H1 (cell line): ENCODE measurements around the gene ABCC6. TPM values are rescaled to one million over a fixed set of nuclear protein-coding genes. Genes with fewer than 3 reads are reported as not detected.
"Not testable (repeated sequence)": the region's sequence is repeated elsewhere in the genome, so short reads cannot be mapped to it uniquely, and the experiment has no call there.

Experiments used
- CTCF ChIA-PET: fragments of 300-600 bp; sonication (Branson Sonifier 250); formaldehyde crosslinking; loops from one replicate; lab custom pipeline; 2021; ENCODE audit not compliant: partially characterized antibody; lab: Charles Lee
- POLR2A ChIA-PET: fragments of 300-600 bp; sonication (Branson Sonifier 250); formaldehyde crosslinking; loops from one replicate; lab custom pipeline; 2021; ENCODE audit warnings: inconsistent platforms; ENCODE audit not compliant: partially characterized antibody; lab: Charles Lee
- DNase-seq, 2 experiments: peaks; one replicate each; pipeline versions ENCODE4 v3.0.0 to v3.0.0-alpha.2; 2010 to 2022; ENCODE audit warnings: low spot score in 2 of 2, low read depth in 1 of 2, mixed read lengths in 1 of 2
- FAIRE-seq: peaks from 2 replicates; lab custom pipeline; 2011; peaks lifted over from hg19 to GRCh38; lab: Jason Lieb, UNC
- H2AFZ ChIP-seq: 2 replicates; pipeline ENCODE4 v1.8.1; 2012; ENCODE audit warnings: low read length, inconsistent platforms
- H2AK5ac ChIP-seq: 2 replicates; pipeline ENCODE4 v1.6.1; 2013; ENCODE audit warnings: low read depth, low read length
- H2BK120ac ChIP-seq: replicated peaks from 2 replicates; pipeline ENCODE3; 2013; ENCODE audit warnings: low read depth, low read length, inconsistent platforms
- H2BK12ac ChIP-seq: 2 replicates; pipeline ENCODE4 v1.6.1; 2013; ENCODE audit warnings: low read depth, low read length
- H2BK15ac ChIP-seq: 2 replicates; pipeline ENCODE4 v1.6.1; 2013; ENCODE audit warnings: low read length
- H2BK20ac ChIP-seq: 2 replicates; pipeline ENCODE4 v1.6.1; 2013; ENCODE audit warnings: low read length
- H2BK5ac ChIP-seq: 2 replicates; pipeline ENCODE4 v1.6.1; 2013; ENCODE audit warnings: low read depth, low read length
- H3K14ac ChIP-seq: 2 replicates; pipeline ENCODE4 v1.6.1; 2013; ENCODE audit warnings: inconsistent platforms; ENCODE audit not compliant: insufficient read length
- H3K18ac ChIP-seq: 2 replicates; pipeline ENCODE4 v1.6.1; 2013; ENCODE audit warnings: low read length; ENCODE audit errors: extremely low read depth
- H3K23ac ChIP-seq: 2 replicates; pipeline ENCODE4 v1.6.1; 2013; ENCODE audit warnings: inconsistent platforms; ENCODE audit not compliant: insufficient read length
- H3K23me2 ChIP-seq: 2 replicates; pipeline ENCODE4 v1.6.1; 2013; ENCODE audit warnings: low read depth, low read length
- H3K27ac ChIP-seq: 2 replicates; pipeline ENCODE4 v1.6.1; 2011; ENCODE audit warnings: low read depth, low read length, inconsistent platforms
- H3K27me3 ChIP-seq, 4 experiments: replicated peaks in 1 of 4; 1 replicate in 1 of 4; 2 replicates in 3 of 4; pipeline versions ENCODE4 v1.6.1 to v1.8.1; 2011 to 2013; ENCODE audit warnings: low read length in 3 of 4, mild to moderate bottlenecking in 3 of 4, inconsistent platforms in 2 of 4, mixed read lengths in 2 of 4, moderate library complexity in 1 of 4; ENCODE audit not compliant: control insufficient read depth in 3 of 4, insufficient read depth in 3 of 4; ENCODE audit errors: extremely low read depth in 1 of 4
- H3K36me3 ChIP-seq, 4 experiments: 2 replicates each; pipeline versions ENCODE4 v1.6.1 to v1.8.1; 2011 to 2013; ENCODE audit warnings: mild to moderate bottlenecking in 4 of 4, low read length in 3 of 4, moderate library complexity in 2 of 4, control low read depth in 1 of 4, inconsistent platforms in 1 of 4; ENCODE audit not compliant: insufficient read depth in 4 of 4, control insufficient read depth in 2 of 4
- H3K4ac ChIP-seq: replicated peaks from 2 replicates; pipeline ENCODE3; 2013; ENCODE audit warnings: low read length, low read depth, mixed read lengths, inconsistent platforms; ENCODE audit not compliant: insufficient read length
- H3K4me1 ChIP-seq, 4 experiments: replicated peaks in 1 of 4; 1 replicate in 1 of 4; 2 replicates in 3 of 4; pipeline versions ENCODE4 v1.6.1 to v1.8.1; 2011 to 2013; ENCODE audit warnings: low read length in 3 of 4, inconsistent platforms in 2 of 4, mixed read lengths in 1 of 4; ENCODE audit not compliant: insufficient read depth in 4 of 4, control insufficient read depth in 3 of 4
- H3K4me2 ChIP-seq, 2 experiments: 2 replicates each; pipeline versions ENCODE4 v1.6.1 to v1.8.1; 2011 to 2013; ENCODE audit warnings: low read depth in 2 of 2, low read length in 2 of 2, control low read depth in 1 of 2, inconsistent platforms in 1 of 2, mild to moderate bottlenecking in 1 of 2; ENCODE audit not compliant: insufficient read depth in 1 of 2
- H3K4me3 ChIP-seq, 4 experiments: fragments of 200-600, 300-600 bp in 1 of 4; sonication (generic), shearing (Covaris generic), sonication (Bioruptor Twin) in 1 of 4; 2 replicates each; pipeline versions ENCODE4 v1.5.1 to v1.8.1; 2011 to 2016; ENCODE audit warnings: low read length in 4 of 4, low read depth in 3 of 4, control low read depth in 2 of 4, inconsistent platforms in 2 of 4, mild to moderate bottlenecking in 2 of 4, mixed read lengths in 1 of 4, moderate library complexity in 1 of 4; ENCODE audit not compliant: insufficient read depth in 2 of 4; ENCODE audit errors: extremely low read depth in 1 of 4
- H3K56ac ChIP-seq: replicated peaks from 2 replicates; pipeline ENCODE3; 2013; ENCODE audit warnings: low read depth, mild to moderate bottlenecking, mixed read lengths, low read length, inconsistent platforms; ENCODE audit not compliant: insufficient read length
- H3K79me1 ChIP-seq: 2 replicates; pipeline ENCODE4 v1.6.1; 2013; ENCODE audit warnings: low read depth, low read length, control low read depth
- H3K79me2 ChIP-seq, 2 experiments: 2 replicates each; pipeline versions ENCODE4 v1.6.1 to v1.8.1; 2012 to 2013; ENCODE audit warnings: low read length in 2 of 2, mild to moderate bottlenecking in 2 of 2, inconsistent platforms in 1 of 2; ENCODE audit not compliant: insufficient read depth in 2 of 2, control insufficient read depth in 1 of 2
- H3K9ac ChIP-seq, 4 experiments: replicated peaks in 1 of 4; 1 replicate in 1 of 4; 2 replicates in 3 of 4; pipeline versions ENCODE4 v1.6.1 to v1.8.1; 2011 to 2013; ENCODE audit warnings: low read depth in 3 of 4, low read length in 3 of 4, control low read depth in 2 of 4, mild to moderate bottlenecking in 2 of 4, moderate library complexity in 2 of 4, inconsistent platforms in 1 of 4; ENCODE audit errors: extremely low read depth in 1 of 4
- H3K9me3 ChIP-seq, 2 experiments: 2 replicates each; pipeline versions ENCODE4 v1.6.1 to v1.8.1; 2012 to 2013; ENCODE audit warnings: mild to moderate bottlenecking in 2 of 2, moderate library complexity in 2 of 2, control low read depth in 1 of 2, inconsistent platforms in 1 of 2, low read depth in 1 of 2, low read length in 1 of 2, mixed read lengths in 1 of 2; ENCODE audit not compliant: insufficient read depth in 2 of 2
- H4K20me1 ChIP-seq, 2 experiments: replicated peaks in 1 of 2; 2 replicates each; pipeline versions ENCODE3 to v1.8.1; 2011 to 2013; ENCODE audit warnings: inconsistent platforms in 2 of 2, low read length in 2 of 2, mild to moderate bottlenecking in 1 of 2; ENCODE audit not compliant: insufficient read depth in 2 of 2, control insufficient read depth in 1 of 2
- H4K5ac ChIP-seq: 2 replicates; pipeline ENCODE4 v1.6.1; 2013; ENCODE audit warnings: low read length, low read depth, mixed read lengths, inconsistent platforms; ENCODE audit not compliant: insufficient read length
- H4K8ac ChIP-seq: 2 replicates; pipeline ENCODE4 v1.8.0; 2013; ENCODE audit warnings: mild to moderate bottlenecking, moderate library complexity, low read length, inconsistent platforms; ENCODE audit not compliant: insufficient read depth; ENCODE audit errors: extremely low read depth
- H4K91ac ChIP-seq: replicated peaks from 2 replicates; pipeline ENCODE3; 2013; ENCODE audit warnings: low read length, mixed read lengths, inconsistent platforms; ENCODE audit not compliant: insufficient read length
- WGBS, 2 experiments: shearing (Covaris generic) in 1 of 2; methylation state at CpG; one replicate each; pipeline versions ENCODE4 v1.1.6 to v1.1.7; 2013 to 2015; ENCODE audit warnings: low lambda C conversion rate in 2 of 2, mixed read lengths in 2 of 2, inconsistent platforms in 1 of 2, low coverage in 1 of 2, missing lambda C conversion rate in 1 of 2; ENCODE audit not compliant: insufficient replicate concordance in 2 of 2, insufficient coverage in 1 of 2, insufficient read length in 1 of 2; ENCODE audit errors: extremely low coverage in 1 of 2, missing lambda C conversion rate in 1 of 2; 5-methylcytosine and 5-hydroxymethylcytosine counted together
- polyA plus RNA-seq, 7 experiments: library from polyadenylated mRNA; depleted of rRNA in 3 of 7; stranded (reverse) in 5 of 7; unstranded in 2 of 7; fragments of >200 nt in 5 of 7; fragments of 200-250 nt in 2 of 7; gene quantifications; 1 replicate in 5 of 7; 2 replicates in 1 of 7; 4 replicates in 1 of 7; pipeline versions ENCODE4 v1.2.1 to v1.2.3, GENCODE V29; 2011 to 2013; ENCODE audit warnings: missing spikeins in 2 of 7, mixed read lengths in 2 of 7
- total RNA-seq: library from RNA; stranded (reverse); fragmentation: NEBNext Ultra II Directional; extraction: Animal tissue kit (Norgen Biotek cat#: 25700); gene quantifications from 2 replicates; pipeline ENCODE4 v1.2.1, GENCODE V29; 2021

The ABCC6 gene
- total and polyA plus RNA-seq, 2 of the 8 experiments (the other 6 are each of a cell fraction or from before 2014, with no cell fraction given) = 1.6 to 1.8 TPM

- H2BK12ac ChIP-seq, H3K36me3 ChIP-seq, H3K23me2 ChIP-seq, H3K4ac ChIP-seq, H4K8ac ChIP-seq, CTCF ChIA-PET, H2BK20ac ChIP-seq, H3K9me3 ChIP-seq, H3K23ac ChIP-seq, H4K5ac ChIP-seq, H2BK120ac ChIP-seq, H3K79me1 ChIP-seq, H4K20me1 ChIP-seq, H2AK5ac ChIP-seq, DNase-seq, H4K91ac ChIP-seq, H2AFZ ChIP-seq, H3K4me1 ChIP-seq, H3K14ac ChIP-seq, H2BK15ac ChIP-seq, H3K18ac ChIP-seq, H3K27me3 ChIP-seq, POLR2A ChIA-PET, H3K56ac ChIP-seq, H3K4me3 ChIP-seq, H3K4me2 ChIP-seq, H3K79me2 ChIP-seq, H3K9ac ChIP-seq, FAIRE-seq, H2BK5ac ChIP-seq, H3K27ac ChIP-seq: not testable (repeated sequence)
- 97% methylated on average over 5 of the region's 5 CpGs; no CpG with 5 or more reads in 1 of the 2 experiments for WGBS, 2 experiments
These were observed 14.4 kb upstream of the ABCC6 start for GRCh38 chr16:16237738-16238137.

- H3K9me3 ChIP-seq, H3K79me1 ChIP-seq, H4K8ac ChIP-seq, H3K14ac ChIP-seq, DNase-seq, H4K5ac ChIP-seq, H4K91ac ChIP-seq, H3K27me3 ChIP-seq, H2BK20ac ChIP-seq, FAIRE-seq, H3K23ac ChIP-seq, POLR2A ChIA-PET, H3K4me2 ChIP-seq, H3K4me1 ChIP-seq, H3K9ac ChIP-seq, H3K27ac ChIP-seq, H3K56ac ChIP-seq, CTCF ChIA-PET, H3K79me2 ChIP-seq, H3K18ac ChIP-seq, H3K4ac ChIP-seq, H3K23me2 ChIP-seq, H3K36me3 ChIP-seq, H2BK120ac ChIP-seq, H2BK5ac ChIP-seq, H2AK5ac ChIP-seq, H2BK12ac ChIP-seq, H3K4me3 ChIP-seq, H4K20me1 ChIP-seq, H2AFZ ChIP-seq, H2BK15ac ChIP-seq: not testable (repeated sequence)
- WGBS, 2 experiments = 95% methylated on average over 5 of the region's 6 CpGs; no CpG with 5 or more reads in 1 of the 2 experiments
These were observed 13.8 kb upstream of the ABCC6 start for GRCh38 chr16:16237071-16237470.
